Right atrium auricular region (tissue), 2 donors: ENCODE results near the gene CRYM. TPM values are rescaled to one million over a fixed set of nuclear protein-coding genes. Genes with fewer than 3 reads are reported as not detected.
A peak's percentile ranks its signal among the peaks of the same experiment; 100 is the strongest.
"Not testable (repeated sequence)": the region's sequence is repeated elsewhere in the genome, so short reads cannot be mapped to it uniquely, and the experiment has no call there.

Experiments
- DNase-seq: peaks from one replicate; pipeline ENCODE4 v3.0.0-alpha.2; 2019; ENCODE audit warnings: low spot score
- H3K27ac ChIP-seq, 2 donors: fragments of 200-600 bp; sonication (generic); 1 replicate in 1 of 2; 2 replicates in 1 of 2; pipeline ENCODE4 v1.5.1; 2016 to 2019
- H3K27me3 ChIP-seq, 2 donors: fragments of 200-600 bp; sonication (generic); one replicate each; pipeline versions ENCODE4 v1.5.1 to v1.6.0; 2017 to 2019
- H3K36me3 ChIP-seq: fragments of 200-600 bp; sonication (generic); one replicate; pipeline ENCODE4 v1.5.1; 2016
- H3K4me1 ChIP-seq, 2 donors: fragments of 200-600 bp; sonication (generic); one replicate each; pipeline versions ENCODE4 v1.5.1 to v1.6.0; 2017 to 2019
- H3K4me3 ChIP-seq, 2 donors: fragments of 200-600 bp; sonication (generic); 1 replicate in 1 of 2; 2 replicates in 1 of 2; pipeline ENCODE4 v1.5.1; 2017 to 2019; ENCODE audit warnings: mild to moderate bottlenecking in 1 of 2, moderate library complexity in 1 of 2
- H3K9me3 ChIP-seq, 2 donors: fragments of 200-600 bp; sonication (generic); one replicate each; pipeline ENCODE4 v1.5.1; 2019
- total RNA-seq, 2 donors: library from RNA; depleted of rRNA; stranded (reverse); fragments of >200 nt; gene quantifications; one replicate each; pipeline ENCODE4 v1.1.0, GENCODE V29; 2016
- TF ChIP-seq, protein P1 (sequence below), 2 donors: fragments of 200-600 bp; sonication (generic); IDR thresholded peaks; one replicate each; pipeline ENCODE4 v1.5.1; 2019; ENCODE audit warnings: antibody characterized with exemption in 2 of 2

Gene CRYM
- total RNA-seq, 2 donors from 2014 or later, result 77.7 to 91.1 TPM

DNA sequence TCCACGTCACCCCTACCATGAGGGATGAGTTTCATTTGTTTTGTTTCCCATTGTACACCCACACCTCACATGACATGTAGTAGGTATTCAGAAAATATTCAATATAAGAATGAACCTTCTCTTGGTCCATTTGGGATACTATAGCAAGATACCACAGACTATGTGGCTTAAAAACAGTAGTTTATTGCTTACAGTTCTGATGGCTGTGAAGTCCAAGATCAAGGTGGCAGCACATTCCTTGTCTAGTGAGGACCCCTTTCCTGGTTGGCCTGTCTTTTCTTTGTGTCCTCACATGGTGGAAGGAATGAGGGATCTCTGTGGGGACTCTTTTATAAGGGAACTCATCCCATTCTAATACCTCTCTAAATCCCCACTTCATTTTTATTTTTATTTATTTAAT, 36.2 kb upstream of the CRYM start:
- Histone ChIP-seq H3K36me3 (no peaks in the 10 kb centered on the region), H3K27me3 (no peaks in the 10 kb centered on the region), H3K4me1 (no peaks in the 10 kb centered on the region), H3K27ac (no peak overlapping the region), H3K4me3 (no peak overlapping the region), H3K9me3 (no peaks in the 10 kb centered on the region)
- TF ChIP-seq, protein P1, sequence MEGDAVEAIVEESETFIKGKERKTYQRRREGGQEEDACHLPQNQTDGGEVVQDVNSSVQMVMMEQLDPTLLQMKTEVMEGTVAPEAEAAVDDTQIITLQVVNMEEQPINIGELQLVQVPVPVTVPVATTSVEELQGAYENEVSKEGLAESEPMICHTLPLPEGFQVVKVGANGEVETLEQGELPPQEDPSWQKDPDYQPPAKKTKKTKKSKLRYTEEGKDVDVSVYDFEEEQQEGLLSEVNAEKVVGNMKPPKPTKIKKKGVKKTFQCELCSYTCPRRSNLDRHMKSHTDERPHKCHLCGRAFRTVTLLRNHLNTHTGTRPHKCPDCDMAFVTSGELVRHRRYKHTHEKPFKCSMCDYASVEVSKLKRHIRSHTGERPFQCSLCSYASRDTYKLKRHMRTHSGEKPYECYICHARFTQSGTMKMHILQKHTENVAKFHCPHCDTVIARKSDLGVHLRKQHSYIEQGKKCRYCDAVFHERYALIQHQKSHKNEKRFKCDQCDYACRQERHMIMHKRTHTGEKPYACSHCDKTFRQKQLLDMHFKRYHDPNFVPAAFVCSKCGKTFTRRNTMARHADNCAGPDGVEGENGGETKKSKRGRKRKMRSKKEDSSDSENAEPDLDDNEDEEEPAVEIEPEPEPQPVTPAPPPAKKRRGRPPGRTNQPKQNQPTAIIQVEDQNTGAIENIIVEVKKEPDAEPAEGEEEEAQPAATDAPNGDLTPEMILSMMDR (IDR thresholded peaks at IDR 0.05), result no peak
- DNase-seq, result no peak

DNA sequence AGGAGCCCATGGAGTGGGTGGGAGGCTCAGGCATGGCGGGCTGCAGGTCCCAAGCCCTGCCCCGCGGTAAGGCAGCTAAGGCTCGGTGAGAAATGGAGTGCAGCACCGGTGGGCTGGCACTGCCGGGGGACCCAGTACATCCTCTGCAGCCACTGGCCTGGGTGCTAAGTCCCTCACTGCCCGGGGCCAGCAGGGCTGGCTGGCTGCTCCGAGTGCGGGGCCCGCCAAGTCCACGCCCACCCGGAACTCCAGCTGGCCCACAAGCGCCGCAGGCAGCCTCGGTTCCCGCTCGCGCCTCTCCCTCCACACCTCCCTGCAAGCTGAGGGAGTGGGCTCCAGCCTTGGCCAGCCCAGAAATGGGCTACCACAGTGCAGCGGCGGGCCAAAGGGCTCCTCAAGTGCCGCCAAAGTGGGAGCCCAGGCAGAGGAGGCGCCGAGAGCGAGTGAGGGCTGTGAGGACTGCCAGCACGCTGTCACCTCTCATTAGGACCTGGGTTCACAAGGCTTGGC, 34.8 kb upstream of the CRYM start:
- DNase-seq, H3K27ac ChIP-seq, H3K4me3 ChIP-seq, H3K36me3 ChIP-seq, H3K9me3 ChIP-seq, H3K27me3 ChIP-seq, H3K4me1 ChIP-seq: not testable (repeated sequence)

DNA sequence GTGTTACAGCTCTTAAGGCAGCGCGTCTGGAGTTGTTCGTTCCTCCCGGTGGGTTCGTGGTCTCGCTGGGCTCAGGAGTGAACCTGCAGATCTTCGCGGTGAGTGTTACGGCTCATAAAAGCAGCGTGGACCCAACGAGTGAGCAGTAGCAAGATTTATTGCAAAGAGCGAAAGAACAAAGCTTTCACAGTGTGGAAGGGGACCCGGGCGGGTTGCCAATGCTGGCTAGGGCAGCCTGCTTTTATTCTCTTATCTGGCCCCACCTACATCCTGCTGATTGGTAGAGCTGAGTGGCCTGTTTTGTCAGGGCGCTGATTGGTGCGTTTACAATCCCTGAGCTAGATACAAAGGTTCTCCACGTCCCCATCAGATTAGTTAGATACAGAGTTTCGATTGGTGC, 34.0 kb upstream of the CRYM start:
- not testable (repeated sequence) for H3K27me3 ChIP-seq, DNase-seq

DNA sequence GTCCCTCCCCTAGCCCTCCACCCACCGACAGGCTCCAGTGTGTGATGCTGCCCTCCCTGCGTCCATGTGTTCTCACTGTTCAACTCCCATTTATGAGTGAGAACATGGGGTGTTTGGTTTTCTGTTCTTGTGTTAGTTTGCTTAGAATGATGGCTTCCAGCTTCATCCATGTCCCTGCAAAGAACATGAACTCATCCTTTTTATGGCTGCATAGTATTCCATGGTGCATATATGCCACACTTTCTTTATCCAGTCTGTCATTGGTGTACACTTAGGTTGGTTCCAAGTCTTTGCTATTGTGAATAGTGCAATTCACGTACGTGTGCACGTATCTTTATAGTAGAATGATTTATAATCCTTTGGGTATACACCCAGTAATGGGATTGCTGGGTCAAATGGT, 28.6 kb upstream of the CRYM start:
- DNase-seq, H3K4me1 ChIP-seq, H3K36me3 ChIP-seq, H3K9me3 ChIP-seq, H3K4me3 ChIP-seq, H3K27ac ChIP-seq, H3K27me3 ChIP-seq: not testable (repeated sequence)

More for the DNA sequence above, 34.0 kb upstream of the CRYM start:
- not testable (repeated sequence) for H3K27ac ChIP-seq, H3K36me3 ChIP-seq, H3K4me1 ChIP-seq, H3K9me3 ChIP-seq, H3K4me3 ChIP-seq

DNA sequence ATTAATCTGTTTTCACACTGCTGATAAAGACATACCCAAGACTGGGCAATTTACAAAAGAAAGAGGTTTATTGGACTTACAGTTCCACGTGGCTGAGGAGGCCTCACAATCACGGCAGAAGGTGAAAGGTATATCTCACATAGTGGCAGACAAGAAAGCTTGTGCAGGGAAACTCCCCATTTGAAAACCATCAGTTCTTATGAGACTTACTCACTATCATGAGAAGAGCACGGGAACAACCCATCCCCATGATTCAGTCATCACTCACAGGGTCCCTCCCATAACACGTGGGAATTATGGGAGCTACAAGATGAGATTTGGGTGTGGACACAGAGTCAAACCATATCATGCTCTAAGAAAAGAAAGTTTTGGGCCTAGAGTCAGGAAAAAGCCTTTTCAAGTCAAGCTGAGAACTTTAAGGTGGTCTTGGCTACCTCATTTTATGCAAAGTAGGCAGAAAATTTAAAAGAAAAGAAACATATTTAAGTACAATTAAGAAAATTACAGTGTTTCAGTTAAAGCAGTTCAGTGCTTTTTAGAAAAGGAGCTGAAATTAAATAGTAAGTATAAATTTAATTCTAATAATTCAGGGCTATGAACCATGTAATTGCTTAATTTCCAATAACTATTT, 24.9 kb upstream of the CRYM start:
- no peaks in the 10 kb centered on the region for H3K36me3 ChIP-seq
- H3K4me3 ChIP-seq, result no peak overlapping the region
- no peaks in the 10 kb centered on the region for H3K27me3 ChIP-seq
- DNase-seq, result no peak
- no peak overlapping the region for H3K27ac ChIP-seq
- no peaks in the 10 kb centered on the region for H3K9me3 ChIP-seq
- TF ChIP-seq, protein P1 (IDR thresholded peaks at IDR 0.05), result no peak
- peaks cover 0 to 12% of the 10 kb centered on the region in 2 donors for H3K4me1 ChIP-seq

DNA sequence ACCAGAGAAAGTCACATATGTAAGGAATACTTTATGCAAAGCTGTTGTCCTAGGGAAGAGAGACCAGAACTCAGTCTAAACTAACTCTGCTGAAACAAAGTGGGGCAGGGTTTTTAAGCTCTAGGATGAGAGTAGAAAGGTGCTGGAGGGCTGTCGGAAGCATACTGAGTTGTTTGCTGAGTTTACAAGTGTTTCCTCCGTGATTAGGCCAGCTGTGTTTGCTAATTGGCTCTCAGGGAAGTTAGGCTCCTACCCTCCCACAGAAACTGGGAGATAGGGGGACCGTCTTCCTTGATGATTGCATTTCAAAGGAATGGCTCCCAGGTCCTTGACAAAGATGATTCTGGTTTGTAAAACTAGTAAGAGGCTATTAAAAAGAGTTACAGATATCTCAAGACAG, 24.4 kb upstream of the CRYM start:
- Histone ChIP-seq H3K27ac (no peak overlapping the region), H3K4me3 (no peak overlapping the region), H3K36me3 (no peaks in the 10 kb centered on the region), H3K9me3 (no peaks in the 10 kb centered on the region), H3K4me1 (peaks cover 0 to 12% of the 10 kb centered on the region in 2 donors), H3K27me3 (no peaks in the 10 kb centered on the region)
- TF ChIP-seq, protein P1 (IDR thresholded peaks at IDR 0.05), result no peak
- DNase-seq, result no peak

DNA sequence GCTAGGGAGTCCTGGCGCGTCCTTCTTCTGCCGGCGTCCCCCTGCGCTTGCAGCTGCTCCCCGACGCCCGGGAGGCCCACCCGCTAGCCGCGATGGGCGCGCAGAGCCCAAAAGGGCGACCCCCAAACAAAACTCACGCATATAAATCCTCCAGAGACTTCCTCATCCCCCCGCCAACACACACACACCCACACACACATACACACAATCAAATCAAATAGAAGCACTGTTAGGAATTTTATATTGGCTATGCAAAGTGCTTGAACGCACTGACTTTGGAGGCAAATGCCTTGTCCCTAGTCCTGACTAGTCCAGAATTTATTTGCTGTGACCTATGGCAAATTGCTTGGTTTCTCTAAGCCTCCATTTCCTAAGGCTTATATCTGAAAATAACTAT, 23.8 kb upstream of the CRYM start:
- DNase-seq, result no peak
- Histone ChIP-seq H3K36me3 (no peaks in the 10 kb centered on the region), H3K4me3 (peak overlapping the region; percentile 51 to 66), H3K27ac (peak overlapping the region; percentile 76 to 81), H3K9me3 (no peaks in the 10 kb centered on the region), H3K27me3 (no peaks in the 10 kb centered on the region), H3K4me1 (peaks cover 0 to 12% of the 10 kb centered on the region in 2 donors)
- TF ChIP-seq, protein P1 (IDR thresholded peaks at IDR 0.05), result no peak
